Mesendoderm (in vitro differentiated cells): ENCODE measurements around the gene ACTN1.

Source experiments
- DNase-seq: peaks from one replicate; pipeline ENCODE4 v3.0.0; 2013
- H2AK5ac ChIP-seq: 2 replicates; pipeline ENCODE4 v1.6.1; 2013; ENCODE audit warnings: low read length, inconsistent platforms
- H2BK120ac ChIP-seq: 2 replicates; pipeline ENCODE4 v1.6.1; 2013; ENCODE audit warnings: low read depth, mild to moderate bottlenecking, low read length, moderate library complexity, mixed read lengths
- H2BK15ac ChIP-seq: replicated peaks from 2 replicates; pipeline ENCODE4 v1.6.1; 2013; ENCODE audit warnings: low read depth, mild to moderate bottlenecking, moderate library complexity
- H2BK5ac ChIP-seq: 2 replicates; pipeline ENCODE4 v1.6.1; 2013; ENCODE audit warnings: low read length, inconsistent platforms
- H3K18ac ChIP-seq: 2 replicates; pipeline ENCODE4 v1.6.1; 2013; ENCODE audit warnings: mild to moderate bottlenecking, low read length, mixed read lengths
- H3K23ac ChIP-seq: one replicate; pipeline ENCODE4 v1.6.1; 2013; ENCODE audit warnings: low read length
- H3K27ac ChIP-seq: 2 replicates; pipeline ENCODE4 v1.5.1; 2013; ENCODE audit warnings: low read depth, mild to moderate bottlenecking, inconsistent platforms, low read length, moderate library complexity
- H3K27me3 ChIP-seq: 2 replicates; pipeline ENCODE4 v1.6.1; 2013; ENCODE audit warnings: low read length, control low read depth, mild to moderate bottlenecking, inconsistent platforms; ENCODE audit not compliant: insufficient read depth, poor library complexity
- H3K36me3 ChIP-seq: 2 replicates; pipeline ENCODE4 v1.6.1; 2013; ENCODE audit warnings: low read length, inconsistent platforms; ENCODE audit not compliant: control insufficient read depth, insufficient read depth
- H3K4ac ChIP-seq: one replicate; pipeline ENCODE4 v1.6.1; 2013; ENCODE audit warnings: low read depth, mild to moderate bottlenecking, low read length, moderate library complexity
- H3K4me1 ChIP-seq: 2 replicates; pipeline ENCODE4 v1.6.1; 2013; ENCODE audit warnings: low read depth, low read length, inconsistent platforms; ENCODE audit not compliant: control insufficient read depth
- H3K4me2 ChIP-seq: 2 replicates; pipeline ENCODE4 v1.6.1; 2013; ENCODE audit warnings: low read length
- H3K4me3 ChIP-seq: 2 replicates; pipeline ENCODE4 v1.5.1; 2013; ENCODE audit warnings: mild to moderate bottlenecking, low read length
- H3K56ac ChIP-seq: one replicate; pipeline ENCODE4 v1.6.1; 2013; ENCODE audit warnings: low read length
- H3K79me1 ChIP-seq: 2 replicates; pipeline ENCODE4 v1.6.1; 2013; ENCODE audit warnings: low read length, inconsistent platforms
- H3K79me2 ChIP-seq: 2 replicates; pipeline ENCODE4 v1.6.1; 2013; ENCODE audit warnings: mild to moderate bottlenecking, low read length; ENCODE audit not compliant: control insufficient read depth, insufficient read depth
- H3K9ac ChIP-seq: 2 replicates; pipeline ENCODE4 v1.6.1; 2013; ENCODE audit warnings: low read length, inconsistent platforms
- H4K5ac ChIP-seq: one replicate; pipeline ENCODE4 v1.6.1; 2013; ENCODE audit warnings: low read length
- H4K8ac ChIP-seq: one replicate; pipeline ENCODE4 v1.6.1; 2013; ENCODE audit warnings: low read depth, mild to moderate bottlenecking, control low read depth, low read length, moderate library complexity
- WGBS: extraction: QIAGEN DNeasy Blood & Tissue Kit; methylation state at CpG from one replicate; pipeline ENCODE4 v1.1.7; 2013; ENCODE audit warnings: low lambda C conversion rate, missing lambda C conversion rate; ENCODE audit not compliant: insufficient coverage; ENCODE audit errors: extremely low coverage; 5-methylcytosine and 5-hydroxymethylcytosine counted together

Gene ACTN1

DNA sequence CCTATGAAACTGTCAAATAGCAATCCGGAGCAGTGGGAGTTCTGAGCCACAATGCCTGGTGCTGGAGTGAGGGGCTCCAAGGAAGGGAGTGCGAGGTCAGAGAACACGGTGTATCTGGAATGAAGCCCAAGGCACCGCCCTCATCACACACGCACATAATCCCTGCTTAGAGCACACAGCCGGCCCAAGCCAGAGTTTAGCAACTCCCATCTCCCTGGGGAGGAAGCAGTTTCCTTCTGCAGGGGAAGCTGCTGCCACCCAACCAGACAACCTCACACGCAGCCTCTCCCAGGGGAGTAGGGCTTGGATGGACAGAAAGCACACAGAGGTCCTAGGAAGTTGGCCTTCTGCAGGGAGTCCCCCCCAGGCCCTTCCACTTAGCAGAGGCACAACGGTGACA, 31.3 kb downstream of the ACTN1 start:
- whole genome bisulfite sequencing = no CpG with 5 or more reads among the region's 8 CpGs

DNA sequence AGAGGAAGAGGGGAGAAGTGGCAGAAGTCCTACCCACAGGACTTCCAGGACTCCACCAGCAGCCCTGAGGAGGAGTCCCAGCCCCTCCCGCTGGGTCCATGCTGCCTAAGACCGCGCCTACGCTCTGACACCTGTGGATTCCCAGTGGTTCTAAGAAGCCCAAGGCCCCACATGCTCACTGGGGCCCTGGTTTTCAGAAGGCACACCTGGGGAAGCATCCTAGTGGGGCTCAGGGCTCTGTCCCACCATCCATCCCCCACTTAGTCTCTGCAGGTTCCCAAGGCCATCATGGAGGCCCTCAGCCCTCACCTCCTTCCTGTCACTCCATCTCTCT, 32.6 kb downstream of the ACTN1 start:
- Histone ChIP-seq H2BK5ac (no peak overlapping the region), H2AK5ac (no peak overlapping the region), H3K4ac (no peak overlapping the region), H4K8ac (no peak overlapping the region), H3K36me3 (no peaks in the 10 kb centered on the region), H3K18ac (no peak overlapping the region), H3K27ac (no peak overlapping the region), H3K79me2 (peaks cover 90% of the 10 kb centered on the region), H3K4me2 (no peak overlapping the region), H3K79me1 (peaks cover 28% of the 10 kb centered on the region), H3K56ac (no peak overlapping the region), H2BK15ac (no peak overlapping the region), H2BK120ac (no peak overlapping the region), H3K23ac (no peak overlapping the region), H3K4me3 (no peak overlapping the region), H4K5ac (no peak overlapping the region), H3K4me1 (peaks cover 27% of the 10 kb centered on the region), H3K9ac (no peak overlapping the region), H3K27me3 (no peaks in the 10 kb centered on the region)
- no CpG with 5 or more reads among the region's 4 CpGs for WGBS
- DNase-seq = no peak

More for the DNA sequence above, 31.3 kb downstream of the ACTN1 start:
- H3K4me1 ChIP-seq = peaks cover 18% of the 10 kb centered on the region
- H3K23ac ChIP-seq = no peak overlapping the region
- DNase-seq = peak; percentile 57
- H3K9ac ChIP-seq = no peak overlapping the region
- no peak overlapping the region for H2AK5ac ChIP-seq
- H2BK15ac ChIP-seq = no peak overlapping the region
- peaks cover 35% of the 10 kb centered on the region for H3K79me1 ChIP-seq
- no peak overlapping the region for H3K4me3 ChIP-seq
- no peak overlapping the region for H3K27ac ChIP-seq
- no peak overlapping the region for H4K8ac ChIP-seq
- no peak overlapping the region for H4K5ac ChIP-seq
- H2BK120ac ChIP-seq = no peak overlapping the region
- H3K4me2 ChIP-seq = no peak overlapping the region
- no peaks in the 10 kb centered on the region for H3K27me3 ChIP-seq
- H3K4ac ChIP-seq = no peak overlapping the region
- H2BK5ac ChIP-seq = no peak overlapping the region
- H3K79me2 ChIP-seq = peaks cover 94% of the 10 kb centered on the region
- H3K56ac ChIP-seq = no peak overlapping the region
- no peak overlapping the region for H3K18ac ChIP-seq
- no peaks in the 10 kb centered on the region for H3K36me3 ChIP-seq

DNA sequence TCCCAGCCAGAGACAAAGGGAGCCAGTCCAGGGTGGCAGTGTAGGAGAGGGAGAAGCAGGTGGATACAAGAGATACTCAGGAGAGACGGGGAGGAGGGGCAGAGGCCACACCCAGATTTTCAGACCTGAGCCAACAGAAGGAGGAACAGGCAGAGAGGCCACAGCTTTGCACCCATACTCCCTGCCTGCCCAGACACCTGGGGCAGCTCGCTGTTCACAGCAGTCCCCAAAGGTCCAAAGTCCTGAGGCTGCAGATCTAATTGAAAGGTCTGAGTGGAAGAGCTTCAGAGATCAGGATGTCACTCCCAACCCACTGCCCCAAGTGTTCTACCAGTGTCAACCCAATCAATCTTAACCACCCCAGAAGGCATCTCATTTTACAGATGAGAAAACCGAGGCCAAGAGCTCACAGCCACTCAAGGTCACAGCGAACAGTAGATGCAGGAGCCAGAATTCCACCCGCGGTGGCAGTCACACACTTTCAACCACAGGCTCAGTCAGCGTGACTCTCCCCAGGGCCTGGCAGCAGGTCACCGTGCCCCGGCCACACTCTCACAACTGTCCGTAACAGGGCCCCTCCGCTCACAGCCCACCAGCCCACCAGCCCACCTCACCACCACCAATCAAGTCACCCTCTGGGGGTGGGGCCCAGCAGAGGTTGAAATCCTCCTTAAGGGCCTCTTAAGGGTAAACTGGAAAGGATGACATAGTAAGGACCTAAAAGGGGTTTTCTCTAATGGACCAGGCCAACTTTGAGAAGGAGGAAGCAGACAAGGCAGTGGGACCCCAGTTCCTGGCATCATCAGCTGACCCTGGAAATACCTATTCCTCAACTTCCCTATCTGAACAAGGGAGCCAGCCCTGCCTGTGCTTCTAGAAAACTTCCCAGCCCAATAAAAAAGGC, 33.3 kb downstream of the ACTN1 start:
- no peak for DNase-seq
- H4K5ac ChIP-seq = no peak overlapping the region
- no peak overlapping the region for H3K9ac ChIP-seq
- H3K4me2 ChIP-seq = no peak overlapping the region
- H3K79me1 ChIP-seq = peaks cover 28% of the 10 kb centered on the region
- no peak overlapping the region for H4K8ac ChIP-seq
- no peak overlapping the region for H2BK5ac ChIP-seq
- no peak overlapping the region for H2BK120ac ChIP-seq
- H2BK15ac ChIP-seq = no peak overlapping the region
- H3K27me3 ChIP-seq = no peaks in the 10 kb centered on the region
- H3K4me3 ChIP-seq = no peak overlapping the region
- H3K4me1 ChIP-seq = peaks cover 31% of the 10 kb centered on the region
- H3K18ac ChIP-seq = no peak overlapping the region
- H3K79me2 ChIP-seq = peaks cover 90% of the 10 kb centered on the region
- no peaks in the 10 kb centered on the region for H3K36me3 ChIP-seq
- H2AK5ac ChIP-seq = no peak overlapping the region
- no CpG with 5 or more reads among the region's 11 CpGs for WGBS
- H3K23ac ChIP-seq = no peak overlapping the region
- no peak overlapping the region for H3K56ac ChIP-seq
- H3K27ac ChIP-seq = no peak overlapping the region
- no peak overlapping the region for H3K4ac ChIP-seq

DNA sequence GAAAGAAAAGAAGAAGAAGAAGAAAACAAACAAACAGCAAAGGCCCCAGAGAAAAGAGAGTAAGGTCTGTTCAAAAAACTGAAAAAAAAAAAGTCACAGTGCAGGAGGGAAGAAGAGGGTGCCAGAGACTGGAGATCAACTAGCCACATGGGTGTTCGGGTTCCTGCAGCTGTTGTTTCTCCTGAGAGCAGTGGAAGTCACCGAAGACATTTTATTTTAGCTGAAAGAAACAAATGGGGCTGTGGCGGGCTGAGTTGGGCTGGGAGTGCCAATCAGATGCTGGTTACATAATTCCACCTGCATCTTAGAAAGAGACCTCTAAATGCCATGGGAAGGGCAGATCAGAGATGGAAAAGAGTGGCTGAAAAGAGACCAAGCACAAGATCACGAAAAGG, 33.9 kb downstream of the ACTN1 start:
- H3K27me3 ChIP-seq = no peaks in the 10 kb centered on the region
- no peak overlapping the region for H3K4ac ChIP-seq

DNA sequence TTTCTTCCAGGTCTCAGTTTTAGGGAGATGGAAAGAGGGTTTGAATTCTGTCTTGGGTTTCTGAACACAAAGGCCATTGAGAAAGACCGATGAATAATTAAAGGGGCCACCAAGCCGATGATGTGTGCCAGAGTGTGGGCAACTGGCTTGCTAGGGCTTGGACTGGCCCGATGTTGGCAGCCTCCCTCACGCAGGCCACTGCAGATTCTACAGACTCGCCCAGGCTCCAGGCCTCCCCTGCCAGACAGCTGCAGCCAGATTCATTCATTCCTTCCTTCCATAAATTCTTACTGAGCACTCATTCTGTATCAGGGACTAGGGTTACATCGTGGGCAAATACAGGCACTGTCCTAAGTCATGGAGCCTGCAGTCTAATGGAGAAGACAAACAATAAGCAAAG, 34.9 kb downstream of the ACTN1 start:
- H2BK15ac ChIP-seq = no peak overlapping the region
- no peak overlapping the region for H3K4ac ChIP-seq
- H3K27me3 ChIP-seq = no peaks in the 10 kb centered on the region
- H4K5ac ChIP-seq = no peak overlapping the region
- H3K9ac ChIP-seq = no peak overlapping the region
- no peak overlapping the region for H2BK5ac ChIP-seq
- no CpG with 5 or more reads among the region's 6 CpGs for WGBS
- DNase-seq = no peak
- H3K18ac ChIP-seq = no peak overlapping the region
- no peak overlapping the region for H2AK5ac ChIP-seq
- H3K27ac ChIP-seq = peak overlapping the region; percentile 48
- peaks cover 38% of the 10 kb centered on the region for H3K4me1 ChIP-seq
- H2BK120ac ChIP-seq = no peak overlapping the region
- H3K79me2 ChIP-seq = peaks cover 91% of the 10 kb centered on the region
- no peak overlapping the region for H4K8ac ChIP-seq
- no peaks in the 10 kb centered on the region for H3K36me3 ChIP-seq
- H3K4me2 ChIP-seq = no peak overlapping the region
- H3K23ac ChIP-seq = no peak overlapping the region
- H3K4me3 ChIP-seq = no peak overlapping the region
- H3K56ac ChIP-seq = no peak overlapping the region
- peaks cover 28% of the 10 kb centered on the region for H3K79me1 ChIP-seq

More for the DNA sequence above, 33.9 kb downstream of the ACTN1 start:
- Histone ChIP-seq H3K79me2 (peaks cover 92% of the 10 kb centered on the region), H2AK5ac (no peak overlapping the region), H3K4me3 (no peak overlapping the region), H3K36me3 (no peaks in the 10 kb centered on the region), H3K56ac (no peak overlapping the region), H3K23ac (no peak overlapping the region), H2BK15ac (no peak overlapping the region), H3K27ac (no peak overlapping the region), H3K4me1 (peaks cover 33% of the 10 kb centered on the region), H3K4me2 (no peak overlapping the region), H2BK5ac (no peak overlapping the region), H3K79me1 (peaks cover 30% of the 10 kb centered on the region), H4K8ac (no peak overlapping the region), H4K5ac (no peak overlapping the region), H3K9ac (no peak overlapping the region), H2BK120ac (no peak overlapping the region), H3K18ac (no peak overlapping the region)
- WGBS = no CpG with 5 or more reads among the region's 4 CpGs
- no peak for DNase-seq

DNA sequence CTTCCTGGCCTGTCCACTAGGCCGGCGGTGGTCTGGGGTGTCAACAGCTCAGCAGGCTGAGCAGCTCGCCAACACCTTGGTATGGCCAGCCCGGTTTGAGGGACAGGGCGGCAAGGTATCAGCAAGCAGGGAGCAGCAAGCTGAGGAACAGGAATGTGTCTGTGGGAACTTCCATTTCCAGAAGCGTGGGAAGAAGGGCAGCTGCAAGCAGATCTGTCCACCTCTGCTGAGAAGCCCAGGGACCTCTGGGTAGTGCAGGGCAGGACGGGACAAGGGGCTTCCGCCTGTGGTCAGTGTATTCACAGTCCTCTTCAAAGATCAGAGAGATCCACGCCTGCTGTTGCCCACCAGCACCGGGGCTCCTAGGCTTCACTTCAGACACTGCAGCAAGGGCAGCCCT, 36.0 kb downstream of the ACTN1 start:
- peak overlapping the region; percentile 48 for H3K27ac ChIP-seq
- no peak overlapping the region for H3K4me2 ChIP-seq
- no peak overlapping the region for H4K8ac ChIP-seq
- no peak overlapping the region for H3K23ac ChIP-seq
- peaks cover 42% of the 10 kb centered on the region for H3K4me1 ChIP-seq
- H3K4ac ChIP-seq = no peak overlapping the region
- WGBS = no CpG with 5 or more reads among the region's 10 CpGs
- H2BK15ac ChIP-seq = no peak overlapping the region
- H3K79me1 ChIP-seq = peaks cover 32% of the 10 kb centered on the region
- no peak overlapping the region for H3K18ac ChIP-seq
- no peak overlapping the region for H3K4me3 ChIP-seq
- H3K79me2 ChIP-seq = peaks cover 93% of the 10 kb centered on the region
- no peaks in the 10 kb centered on the region for H3K27me3 ChIP-seq
- H2AK5ac ChIP-seq = no peak overlapping the region
- H2BK5ac ChIP-seq = peak overlapping the region; percentile 18
- no peak overlapping the region for H3K9ac ChIP-seq
- H2BK120ac ChIP-seq = no peak overlapping the region
- no peak for DNase-seq
- no peak overlapping the region for H4K5ac ChIP-seq
- no peaks in the 10 kb centered on the region for H3K36me3 ChIP-seq
- H3K56ac ChIP-seq = peak overlapping the region; percentile 38
